Omental fat pad (tissue), 4 donors: ENCODE measurements around the gene KLC1. TPM values are rescaled to one million over a fixed set of nuclear protein-coding genes. Genes with fewer than 3 reads are reported as not detected.
"Not testable (repeated sequence)": the region's sequence is repeated elsewhere in the genome, so short reads cannot be mapped to it uniquely, and the experiment has no call there.

Experiments used
- ATAC-seq: fragments of 150-250 bp; one replicate; pipeline ENCODE4 v1.9.1; 2016; ENCODE audit warnings: mild to moderate bottlenecking, moderate library complexity; ENCODE audit not compliant: low FRiP score
- DNase-seq: peaks from one replicate; pipeline ENCODE4 v3.0.0-alpha.2; 2019; ENCODE audit warnings: low spot score
- CTCF ChIP-seq, 3 donors: fragments of 450-650 bp; IDR thresholded peaks; one replicate each; pipeline ENCODE4 v1.5.1; 2016 to 2017; ENCODE audit warnings: antibody characterized with exemption in 3 of 3, mild to moderate bottlenecking in 3 of 3, moderate library complexity in 2 of 3
- total RNA-seq, 4 donors: library from RNA; depleted of rRNA; stranded (reverse); fragments of >200 nt; gene quantifications; one replicate each; pipeline ENCODE4 v1.1.0, GENCODE V29; 2016

KLC1 gene
- total RNA-seq, 4 donors from 2014 or later: 195 to 349 (median 289) TPM

GRCh38 chr14:103597623-103598377, 31.2 kb upstream of the KLC1 start:
- ATAC-seq (peak; percentile 89), DNase-seq (peak; percentile 33)
- TF ChIP-seq CTCF (IDR thresholded peaks at IDR 0.05): no peak

- DNase-seq (no peak), ATAC-seq (no peak)
- no peak for TF ChIP-seq CTCF (IDR thresholded peaks at IDR 0.05)
Observed at GRCh38 chr14:103600503-103600902, 28.5 kb upstream of the KLC1 start.

GRCh38 chr14:103604620-103605019, 24.4 kb upstream of the KLC1 start:
- no peak for TF ChIP-seq CTCF (IDR thresholded peaks at IDR 0.05)
- ATAC-seq (no peak), DNase-seq (no peak)

GRCh38 chr14:103606963-103607668, 21.9 kb upstream of the KLC1 start:
- DNase-seq: no peak
- peak; percentile 70 for ATAC-seq
- TF ChIP-seq CTCF (IDR thresholded peaks at IDR 0.05): no peak

- no peak for DNase-seq
- TF ChIP-seq CTCF (IDR thresholded peaks at IDR 0.05): no peak
- ATAC-seq: no peak
Observed at GRCh38 chr14:103607822-103608221, 21.2 kb upstream of the KLC1 start.

- not testable (repeated sequence) for ATAC-seq
Observed at GRCh38 chr14:103609081-103609480, 19.9 kb upstream of the KLC1 start.

GRCh38 chr14:103611215-103611614, 17.8 kb upstream of the KLC1 start:
- TF ChIP-seq CTCF (IDR thresholded peaks at IDR 0.05): no peak
- ATAC-seq (no peak), DNase-seq (no peak)

More at GRCh38 chr14:103609081-103609480, 19.9 kb upstream of the KLC1 start:
- not testable (repeated sequence) for DNase-seq
